Measurements from ENCODE around the gene CARMIL3. TPM values are rescaled to one million over a fixed set of nuclear protein-coding genes. Genes with fewer than 3 reads are reported as not detected.
"Not testable (repeated sequence)": the region's sequence is repeated elsewhere in the genome, so short reads cannot be mapped to it uniquely, and the experiment has no call there.

CARMIL3 gene
- polyA plus RNA-seq (2011; rRNA removed) (0.02 TPM in 1 of 2 replicates, not detected in the other), polyA minus RNA-seq (2011; rRNA and poly(A)+ RNA removed) (not detected in 2 replicates)

DNA sequence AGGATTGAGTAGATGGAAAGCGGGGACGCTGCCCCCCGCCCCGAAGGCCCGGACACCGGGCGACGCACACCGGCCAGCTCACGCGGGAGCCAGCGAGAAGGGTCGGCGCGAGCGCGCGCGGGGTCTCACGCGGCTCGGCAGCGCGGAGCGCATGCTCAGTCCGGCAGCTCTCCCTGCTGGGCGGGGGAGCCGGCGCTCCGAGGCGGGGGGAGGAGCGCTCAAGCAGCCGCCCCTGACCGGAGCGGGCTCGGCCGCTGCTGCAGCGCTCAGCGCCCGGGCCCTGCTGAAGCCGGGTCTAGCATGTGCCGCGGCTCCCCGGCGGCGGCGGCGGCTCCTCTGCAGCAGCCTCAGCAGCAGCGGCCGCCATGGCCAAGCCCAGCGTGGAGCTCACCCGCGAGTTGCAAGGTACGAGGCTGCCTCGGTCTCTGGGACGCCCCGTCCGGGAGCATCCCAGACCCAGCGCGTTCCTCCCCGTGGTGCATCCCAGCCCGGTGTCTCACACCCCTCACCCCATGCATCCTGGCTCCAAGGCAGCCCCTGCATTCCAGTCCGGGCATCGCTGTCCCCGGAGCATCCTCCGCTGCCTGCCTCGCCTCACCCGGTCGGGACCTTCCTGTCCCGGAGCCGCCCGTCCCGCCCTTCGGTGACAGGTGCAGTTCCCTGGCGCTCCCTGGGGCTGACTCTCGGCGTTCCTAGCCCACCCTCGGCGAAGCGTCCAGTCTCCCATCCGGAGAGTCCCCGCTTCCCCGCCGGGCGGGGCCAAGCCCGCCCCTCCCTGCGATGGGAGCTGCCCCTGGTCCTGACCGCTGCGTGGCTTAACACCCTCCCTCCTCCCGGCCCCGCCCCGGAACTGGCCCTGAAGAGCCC is at the start of gene CARMIL3:
Gene CARMIL3 (plus strand): TSS at position 221 of the 867 bp plus-strand sequence. CDS start 145 bp downstream, at position 366.
- no peak for TF ChIP-seq CTCF (IDR thresholded peaks at IDR 0.05; ENCODE audit: low read depth, low read length)
- POLR2A ChIA-PET = interaction anchor here (0.6 to 1.1 kb wide), 2 partner anchors 13 to 42 kb away, joined by 3 to 15 read pairs; partner anchors contain the start of gene PCK2

DNA sequence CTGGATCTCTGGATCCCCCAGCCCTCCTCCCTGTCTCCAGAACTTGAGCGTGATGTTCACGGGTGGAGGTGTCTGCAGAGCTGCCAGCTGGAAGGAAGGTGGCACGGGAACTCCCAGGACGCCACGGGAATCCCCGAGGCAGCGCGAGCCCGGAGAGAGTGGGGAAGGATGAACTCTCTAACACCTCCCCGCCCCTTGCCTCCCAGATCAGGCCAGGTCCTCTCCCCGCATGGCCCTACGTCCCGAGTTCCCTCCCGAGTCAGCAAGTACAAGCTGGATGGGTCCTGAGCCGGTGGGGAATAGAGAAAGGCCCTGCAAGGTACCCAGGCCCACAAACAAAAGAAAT is 45.4 kb upstream of the CARMIL3 start:
- peak overlapping the region; percentile 42 for H3K4me3 ChIP-seq (ENCODE audit: low read depth, low read length)
- POLR2A ChIA-PET; H3K27ac ChIP-seq (ENCODE audit: low read depth, low read length); CTCF ChIA-PET; H3K27me3 ChIP-seq (ENCODE audit: control insufficient read depth, insufficient read depth, low read length); H3K9me3 ChIP-seq (ENCODE audit: control insufficient read depth, insufficient read depth, low read length); DNase-seq (ENCODE audit: low read depth, low spot score): not testable (repeated sequence)

More for the DNA sequence above, at the start of gene CARMIL3:
- no peak within 1 kb of the TSS for H3K27ac ChIP-seq (ENCODE audit: low read depth, low read length)
- no peaks in the 10 kb centered on the region for H3K9me3 ChIP-seq (ENCODE audit: control insufficient read depth, insufficient read depth, low read length)
- DNase-seq (ENCODE audit: low read depth, low spot score) = peak; percentile 16
- CTCF ChIA-PET = interaction anchor here (1.0 to 4.0 kb wide), 5 partner anchors 16 to 258 kb away, joined by 3 to 20 read pairs (median 4); partner anchors contain the start of gene LTB4R2
- peaks cover 30% of the 10 kb centered on the region for H3K27me3 ChIP-seq (ENCODE audit: control insufficient read depth, insufficient read depth, low read length)
- H3K4me3 ChIP-seq (ENCODE audit: low read depth, low read length) = peak within 1 kb of the TSS; percentile 60

DNA sequence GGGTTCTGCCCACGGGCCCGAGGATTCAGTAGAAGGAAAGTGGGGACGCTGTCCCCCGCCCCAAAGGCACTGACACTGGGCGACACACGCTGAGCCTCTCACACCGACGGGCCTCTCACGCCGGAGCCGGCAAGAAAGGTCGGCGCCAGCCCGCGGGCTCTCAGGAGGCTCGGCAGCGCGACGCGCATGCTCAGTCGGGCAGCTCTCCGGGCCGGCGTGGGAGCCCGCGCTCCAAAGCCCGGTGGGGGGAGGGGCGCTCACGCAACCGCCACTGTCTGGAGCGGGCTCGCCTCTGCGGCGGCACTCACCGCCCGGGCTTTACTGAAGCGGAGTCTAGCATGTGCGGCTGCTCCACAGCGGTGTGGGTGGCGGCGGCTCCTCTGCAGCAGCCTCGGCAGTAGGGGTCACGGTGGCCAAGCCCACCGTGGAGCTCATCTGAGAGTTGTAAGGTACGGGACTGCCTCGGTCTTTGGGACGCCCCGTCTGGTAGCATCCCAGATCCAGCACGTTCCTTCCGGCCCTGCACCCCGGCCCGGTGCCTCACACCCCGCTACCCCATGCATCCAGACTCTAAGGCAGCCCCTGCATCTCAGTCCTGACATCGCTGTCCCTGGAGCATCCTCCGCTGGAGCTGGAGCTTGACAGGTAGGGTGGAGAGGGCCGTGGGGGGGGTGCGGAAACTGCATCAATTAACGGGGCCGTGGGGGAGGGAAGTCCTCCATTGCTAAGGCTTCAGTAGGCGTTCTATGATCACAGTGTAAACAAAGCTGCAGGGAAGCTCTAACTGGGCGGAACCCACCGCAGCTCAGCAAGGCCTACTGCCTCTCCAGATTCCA is 44.8 kb upstream of the CARMIL3 start:
- H3K4me3 ChIP-seq (ENCODE audit: low read depth, low read length) = peak overlapping the region; percentile 47
- CTCF ChIA-PET; H3K9me3 ChIP-seq (ENCODE audit: control insufficient read depth, insufficient read depth, low read length); POLR2A ChIA-PET; H3K27ac ChIP-seq (ENCODE audit: low read depth, low read length); DNase-seq (ENCODE audit: low read depth, low spot score); H3K27me3 ChIP-seq (ENCODE audit: control insufficient read depth, insufficient read depth, low read length): not testable (repeated sequence)

- ChIA-PET POLR2A (no interaction called here), CTCF (interaction anchor here (0.6 to 0.7 kb wide), 2 partner anchors 98 to 124 kb away, joined by 3 read pairs; no protein-coding TSS in a partner anchor)
- Histone ChIP-seq H3K9me3 (ENCODE audit: control insufficient read depth, insufficient read depth, low read length) (no peaks in the 10 kb centered on the region; the same call in 1 of the 2 replicates), H3K27me3 (ENCODE audit: control insufficient read depth, insufficient read depth, low read length) (no peaks in the 10 kb centered on the region), H3K27ac (ENCODE audit: low read depth, low read length) (no peak overlapping the region), H3K4me3 (ENCODE audit: low read depth, low read length) (no peak overlapping the region)
- DNase-seq (ENCODE audit: low read depth, low spot score) = no peak
- no peak for TF ChIP-seq CTCF (IDR thresholded peaks at IDR 0.05; ENCODE audit: low read depth, low read length)
These were observed 40.8 kb upstream of the CARMIL3 start for GRCh38 chr14:24011051-24011450.

DNA sequence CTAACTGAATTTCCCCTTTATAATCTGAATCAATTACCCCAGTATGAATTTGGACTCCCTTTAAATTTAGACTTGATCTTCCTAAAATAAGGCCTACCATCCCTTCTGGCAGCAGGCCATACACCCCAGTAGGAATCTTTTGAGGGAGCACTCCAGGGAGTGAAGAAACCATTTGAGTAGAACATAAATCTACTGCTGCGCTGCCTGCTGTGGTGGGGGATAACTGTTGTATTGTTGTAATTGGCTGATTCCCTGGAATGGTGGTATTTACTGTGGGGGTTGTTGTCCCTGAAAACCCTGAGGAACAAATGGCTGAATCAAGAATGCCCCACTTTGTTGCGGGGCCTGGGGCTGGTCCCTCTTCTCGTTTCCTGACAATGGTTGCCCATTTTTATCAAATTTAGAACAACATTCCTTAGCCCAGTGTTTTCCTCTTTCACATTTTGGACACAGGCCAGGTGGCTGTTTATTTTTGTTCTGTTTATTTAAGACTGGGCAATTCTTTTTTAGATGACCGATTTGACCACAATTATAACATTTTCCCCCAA is 39.0 kb upstream of the CARMIL3 start:
- H3K27ac ChIP-seq (ENCODE audit: low read depth, low read length); POLR2A ChIA-PET; H3K4me3 ChIP-seq (ENCODE audit: low read depth, low read length); DNase-seq (ENCODE audit: low read depth, low spot score); H3K27me3 ChIP-seq (ENCODE audit: control insufficient read depth, insufficient read depth, low read length); H3K9me3 ChIP-seq (ENCODE audit: control insufficient read depth, insufficient read depth, low read length); CTCF ChIA-PET: not testable (repeated sequence)

Data from AG04450 (cell line).